Measurements from ENCODE around the gene NRXN3. TPM values are rescaled to one million over a fixed set of nuclear protein-coding genes. Genes with fewer than 3 reads are reported as not detected.

Gene NRXN3
- total and polyA plus RNA-seq, 2 of the 13 experiments (the other 11 are each of a cell fraction or from before 2014, with no cell fraction given), result 0.03 TPM; not detected in 1

DNA sequence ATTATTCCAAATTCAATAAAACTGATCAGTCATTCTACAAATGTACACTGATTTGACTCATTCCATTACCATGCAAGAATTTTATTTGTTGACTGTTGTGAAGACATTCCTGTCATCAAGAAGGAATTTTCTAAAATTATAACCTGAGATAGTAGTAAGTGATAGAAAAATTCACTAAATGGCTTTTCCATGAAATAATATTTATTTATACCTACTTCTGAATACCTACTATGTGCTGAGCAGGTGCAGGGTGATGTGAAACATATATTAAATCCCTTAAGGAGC, 841.7 kb downstream of the NRXN3 start:
- ChIA-PET POLR2A (no interaction called here), CTCF (ENCODE audit: low intra/inter-chr PET ratio, low total read pairs) (no interaction called here)
- H3K4me2 ChIP-seq (ENCODE audit: low read depth, low read length), result no peak overlapping the region
- no peak overlapping the region for H3K4me3 ChIP-seq (replicated peaks in 1 of 3; ENCODE audit: insufficient read depth in 1 of 3, low read depth in 2 of 3, low read length in 3 of 3)
- H3K9ac ChIP-seq (ENCODE audit: insufficient read depth, low read depth, low read length), result no peak overlapping the region
- DNase-seq (ENCODE audit: low spot score) (no peak), FAIRE-seq (no peak), ATAC-seq (no peak)
- BruUV-seq (replicated peaks), result no TSS peak
- peaks cover 4% of the 10 kb centered on the region; the same call in 1 of the 2 replicates for H3K9me3 ChIP-seq (ENCODE audit: low read length)
- H3K4me1 ChIP-seq (ENCODE audit: insufficient read depth, low read length), result no peaks in the 10 kb centered on the region
- no peaks in the 10 kb centered on the region for H4K20me1 ChIP-seq (ENCODE audit: insufficient read depth, low read length)
- in situ Hi-C loops (cut with HindIII; ENCODE audit: extremely low pct_ligation_motif_present, low pct_unique_long_range_greater_than_20kb) (no loop called here), intact Hi-C loops (cut with micrococcal nuclease; ENCODE audit: unreplicated experiment) (loop anchor here (2.0 kb wide), 1 partner anchor 1839 kb away; no protein-coding TSS in a partner anchor)
- no peak overlapping the region for H3K27ac ChIP-seq (ENCODE audit: extremely low read length, insufficient read depth, low read length)
- no peaks in the 10 kb centered on the region for H3K79me2 ChIP-seq (ENCODE audit: insufficient read depth, low read length)
- no peaks in the 10 kb centered on the region for H3K36me3 ChIP-seq (replicated peaks in 1 of 2; ENCODE audit: control insufficient read depth in 1 of 2, insufficient read depth in 2 of 2, low read length in 2 of 2)
- H2AFZ ChIP-seq (ENCODE audit: low read length), result no peak overlapping the region
- H3K27me3 ChIP-seq (ENCODE audit: control insufficient read depth in 1 of 2, insufficient read depth in 2 of 2, low read length in 2 of 2), result no peaks in the 10 kb centered on the region
- no peak for TF ChIP-seq NR1H2 (CRISPR knock-in tag; IDR thresholded peaks at IDR 0.05; ENCODE audit: borderline replicate concordance, low read depth)
- TF ChIP-seq ZNF781 (CRISPR knock-in tag; IDR thresholded peaks at IDR 0.05; ENCODE audit: borderline replicate concordance, not compliant biosample characterization), result no peak
- no peak for TF ChIP-seq ZNF605 (CRISPR knock-in tag; IDR thresholded peaks at IDR 0.05)
- TF ChIP-seq ZNF614 (CRISPR knock-in tag; IDR thresholded peaks at IDR 0.05; ENCODE audit: borderline replicate concordance), result no peak
- TF ChIP-seq PCBP1 (IDR thresholded peaks at IDR 0.05; ENCODE audit: borderline replicate concordance, low read depth, low read length), result no peak
- TF ChIP-seq ZNF879 (CRISPR knock-in tag; IDR thresholded peaks at IDR 0.05), result no peak
- no peak for TF ChIP-seq MEF2D (CRISPR knock-in tag; IDR thresholded peaks at IDR 0.05)
- TF ChIP-seq IKZF4 (CRISPR knock-in tag; IDR thresholded peaks at IDR 0.05; ENCODE audit: borderline replicate concordance, low read depth, not compliant biosample characterization), result no peak
- TF ChIP-seq CREM (IDR thresholded peaks at IDR 0.05), result no peak
- no peak for TF ChIP-seq CREM (CRISPR knock-in tag; IDR thresholded peaks at IDR 0.05)
- TF ChIP-seq ZNF576 (CRISPR knock-in tag; IDR thresholded peaks at IDR 0.05), result no peak
- no peak for TF ChIP-seq ZNF446 (CRISPR knock-in tag; IDR thresholded peaks at IDR 0.05)
- TF ChIP-seq RFX3 (CRISPR knock-in tag; IDR thresholded peaks at IDR 0.05), result no peak

All from HepG2 (cell line).